NCI-H446 (cell line): Measurements from ENCODE around the gene MSH4.
"Not testable (repeated sequence)": the region's sequence is repeated elsewhere in the genome, so short reads cannot be mapped to it uniquely, and the experiment has no call there.

ENCODE experiments used
- DNase-seq, 2 experiments: peaks; one replicate each; lab custom pipeline; 2025; lab: John Stamatoyannopoulos, UW

The MSH4 gene

GRCh38 chr1:75943037-75943436 is 146.4 kb downstream of the MSH4 start:
- not testable (repeated sequence) for DNase-seq

GRCh38 chr1:75950176-75950575 is 153.5 kb downstream of the MSH4 start:
- no peak for DNase-seq

GRCh38 chr1:75952016-75952415 is 155.3 kb downstream of the MSH4 start:
- no peak for DNase-seq

GRCh38 chr1:75953461-75953860 is 156.8 kb downstream of the MSH4 start:
- DNase-seq: no peak

- no peak for DNase-seq
Measured at GRCh38 chr1:75954586-75954985, 157.9 kb downstream of the MSH4 start.
